ENCODE measurements around the gene NAT16. TPM values are rescaled to one million over a fixed set of nuclear protein-coding genes. Genes with fewer than 3 reads are reported as not detected.
"Not testable (repeated sequence)": the region's sequence is repeated elsewhere in the genome, so short reads cannot be mapped to it uniquely, and the experiment has no call there.

NAT16 gene
- total and polyA plus RNA-seq, 2 experiments from 2014 or later = 0.27 TPM; not detected in 1

DNA sequence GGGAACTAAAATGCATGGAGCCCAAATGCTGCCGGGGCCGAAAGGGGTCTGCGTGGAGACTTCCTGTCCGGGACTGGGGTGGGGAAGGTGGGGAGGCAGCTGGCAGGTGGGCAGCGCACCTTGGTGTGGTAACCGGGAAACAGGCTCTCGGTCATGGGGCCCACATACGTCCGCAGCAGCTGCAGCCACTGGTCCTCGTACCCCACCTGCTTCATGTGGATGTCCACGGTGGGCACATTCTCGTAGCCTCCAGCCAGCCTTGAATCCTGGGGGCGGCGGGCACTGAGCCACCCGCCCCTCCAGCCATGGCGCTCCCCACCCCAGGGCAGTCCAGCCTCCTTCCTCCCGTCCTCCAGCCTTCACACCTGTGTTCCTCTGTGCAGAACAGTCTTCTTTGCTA is 27.4 kb upstream of the NAT16 start:
- TF ChIP-seq, protein P1, sequence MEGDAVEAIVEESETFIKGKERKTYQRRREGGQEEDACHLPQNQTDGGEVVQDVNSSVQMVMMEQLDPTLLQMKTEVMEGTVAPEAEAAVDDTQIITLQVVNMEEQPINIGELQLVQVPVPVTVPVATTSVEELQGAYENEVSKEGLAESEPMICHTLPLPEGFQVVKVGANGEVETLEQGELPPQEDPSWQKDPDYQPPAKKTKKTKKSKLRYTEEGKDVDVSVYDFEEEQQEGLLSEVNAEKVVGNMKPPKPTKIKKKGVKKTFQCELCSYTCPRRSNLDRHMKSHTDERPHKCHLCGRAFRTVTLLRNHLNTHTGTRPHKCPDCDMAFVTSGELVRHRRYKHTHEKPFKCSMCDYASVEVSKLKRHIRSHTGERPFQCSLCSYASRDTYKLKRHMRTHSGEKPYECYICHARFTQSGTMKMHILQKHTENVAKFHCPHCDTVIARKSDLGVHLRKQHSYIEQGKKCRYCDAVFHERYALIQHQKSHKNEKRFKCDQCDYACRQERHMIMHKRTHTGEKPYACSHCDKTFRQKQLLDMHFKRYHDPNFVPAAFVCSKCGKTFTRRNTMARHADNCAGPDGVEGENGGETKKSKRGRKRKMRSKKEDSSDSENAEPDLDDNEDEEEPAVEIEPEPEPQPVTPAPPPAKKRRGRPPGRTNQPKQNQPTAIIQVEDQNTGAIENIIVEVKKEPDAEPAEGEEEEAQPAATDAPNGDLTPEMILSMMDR (IDR thresholded peaks at IDR 0.05; ENCODE audit: low read depth, low read length) = no peak
- Histone ChIP-seq H3K4me3 (no peak overlapping the region), H3K36me3 (peaks cover 8% of the 10 kb centered on the region), H3K27me3 (peaks cover 19% of the 10 kb centered on the region), H3K9me3 (ENCODE audit: low read depth) (no peaks in the 10 kb centered on the region), H3K4me1 (ENCODE audit: low read depth) (no peaks in the 10 kb centered on the region), H3K27ac (no peak overlapping the region)
- no peak for DNase-seq (ENCODE audit: low read depth in 1 of 2, low spot score in 1 of 2)

- Histone ChIP-seq H3K27ac (no peak overlapping the region), H3K36me3 (peaks cover 8% of the 10 kb centered on the region), H3K4me1 (ENCODE audit: low read depth) (no peaks in the 10 kb centered on the region), H3K27me3 (peaks cover 28% of the 10 kb centered on the region), H3K4me3 (no peak overlapping the region), H3K9me3 (ENCODE audit: low read depth) (no peaks in the 10 kb centered on the region)
- TF ChIP-seq, protein P1 (IDR thresholded peaks at IDR 0.05; ENCODE audit: low read depth, low read length) = no peak
- no peak for DNase-seq (ENCODE audit: low read depth in 1 of 2, low spot score in 1 of 2)
These were observed 26.6 kb upstream of the NAT16 start for GRCh38 chr7:101206665-101207042.

DNA sequence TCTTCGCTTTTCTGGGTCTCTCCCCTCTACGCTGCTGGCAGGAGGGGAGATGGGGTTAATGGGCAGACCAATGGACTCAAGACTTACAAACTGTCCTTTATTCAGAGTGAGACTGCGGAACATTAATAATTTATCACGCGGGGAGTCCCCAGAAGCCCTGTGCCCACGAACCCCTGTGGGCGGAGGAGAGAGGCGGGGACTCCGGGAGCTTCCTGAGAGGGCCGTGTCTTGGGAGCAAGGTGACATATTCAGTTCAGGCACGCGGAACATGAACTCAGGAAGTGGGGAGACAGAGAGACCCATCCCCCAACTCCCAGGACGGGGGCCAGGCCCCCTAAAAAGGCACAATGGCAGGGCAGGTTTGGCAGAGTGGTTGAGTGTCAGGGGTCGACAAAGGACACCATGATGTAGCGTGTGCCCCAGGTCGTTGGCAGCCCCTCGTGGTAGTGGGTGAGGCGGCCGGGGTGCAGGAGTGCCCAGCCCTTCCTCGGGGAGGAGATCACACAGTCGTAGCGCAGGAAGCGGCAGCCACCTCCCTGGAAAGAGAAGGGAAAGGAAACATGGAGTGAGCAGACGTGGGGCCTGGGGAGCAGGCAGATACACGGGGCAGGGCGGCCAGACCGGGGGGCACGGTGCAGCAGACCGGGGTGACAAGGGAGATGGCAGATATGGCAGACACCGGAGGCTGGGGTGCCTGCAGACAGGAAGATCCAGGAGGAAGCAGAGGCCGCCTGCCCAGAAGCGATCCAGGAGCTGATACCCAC is 26.0 kb upstream of the NAT16 start:
- Histone ChIP-seq H3K27me3 (peaks cover 33% of the 10 kb centered on the region), H3K4me3 (no peak overlapping the region), H3K9me3 (ENCODE audit: low read depth) (no peaks in the 10 kb centered on the region), H3K4me1 (ENCODE audit: low read depth) (no peaks in the 10 kb centered on the region), H3K36me3 (peaks cover 4% of the 10 kb centered on the region), H3K27ac (no peak overlapping the region)
- no peak for DNase-seq (ENCODE audit: low read depth in 1 of 2, low spot score in 1 of 2)
- TF ChIP-seq, protein P1 (IDR thresholded peaks at IDR 0.05; ENCODE audit: low read depth, low read length) = no peak

DNA sequence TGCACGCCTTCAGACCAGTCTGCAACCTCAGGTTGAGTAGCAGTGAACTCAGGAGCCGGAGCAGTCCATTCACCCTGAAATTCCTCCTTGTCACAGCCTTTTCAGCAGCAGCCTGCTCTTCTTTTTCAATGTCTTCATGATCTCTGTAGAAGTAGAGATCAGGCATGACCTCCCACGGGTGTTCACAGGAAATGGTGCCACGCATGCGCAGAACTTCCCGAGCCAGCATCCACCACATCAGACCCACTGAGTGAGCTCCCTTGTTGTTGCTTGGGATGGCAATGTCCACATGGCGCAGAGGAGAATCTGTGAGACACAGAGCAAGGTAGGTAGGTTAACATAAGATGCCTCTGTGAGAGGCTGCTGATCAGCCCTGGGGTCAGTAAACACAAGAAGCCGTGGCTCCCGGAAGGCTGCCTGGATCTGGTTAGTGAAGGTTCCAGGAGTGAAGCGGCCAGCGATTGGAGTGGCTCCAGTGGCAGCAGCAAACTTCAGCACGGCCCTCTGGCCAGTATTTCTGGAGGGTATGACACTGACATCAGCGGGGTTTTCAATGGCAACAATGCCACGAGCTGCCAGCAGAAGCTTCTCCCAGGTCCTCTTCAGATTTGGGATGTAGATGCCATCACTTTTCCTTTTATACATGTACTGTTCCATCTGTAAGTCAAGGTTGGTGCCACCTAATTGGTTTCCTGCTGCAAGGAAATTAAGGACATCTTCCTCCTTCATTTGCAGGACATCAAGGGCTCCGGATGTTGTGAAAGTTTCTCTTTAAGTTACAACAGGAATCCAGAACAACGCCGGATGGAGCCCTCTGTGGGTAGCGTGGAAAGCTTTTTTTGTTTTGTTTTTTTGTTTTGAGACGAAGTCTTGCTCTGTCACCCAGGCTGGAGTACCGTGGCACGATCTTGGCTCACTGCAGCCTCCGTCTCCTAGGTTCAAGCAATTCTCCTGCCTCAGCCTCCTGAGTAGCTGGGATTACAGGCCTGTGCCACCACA is 23.9 kb upstream of the NAT16 start:
- not testable (repeated sequence) for H3K4me1 ChIP-seq (ENCODE audit: low read depth); H3K36me3 ChIP-seq; H3K9me3 ChIP-seq (ENCODE audit: low read depth); H3K27ac ChIP-seq; H3K4me3 ChIP-seq
- TF ChIP-seq, protein P1 (IDR thresholded peaks at IDR 0.05; ENCODE audit: low read depth, low read length) = peak; percentile 8
- peaks cover 44% of the 10 kb centered on the region for H3K27me3 ChIP-seq
- peak in 1 of 2 donors; percentile 48 for DNase-seq (ENCODE audit: low read depth in 1 of 2, low spot score in 1 of 2)

DNA sequence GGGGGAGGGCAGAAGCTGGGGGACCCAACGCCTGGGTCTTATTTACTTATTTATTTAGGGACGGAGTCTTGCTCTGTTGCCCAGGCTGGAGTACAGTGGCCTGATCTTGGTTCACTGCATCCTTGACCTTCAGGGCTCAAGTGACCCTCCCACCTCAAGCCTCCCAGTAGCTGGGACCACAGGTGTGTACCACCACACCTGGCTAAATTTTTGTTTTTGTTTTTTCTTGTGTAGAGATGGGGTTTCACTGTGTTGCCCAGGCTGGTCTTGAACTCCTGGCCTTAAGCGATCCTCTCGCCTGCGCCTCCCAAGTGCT is 22.5 kb upstream of the NAT16 start:
- Histone ChIP-seq H3K4me1 (ENCODE audit: low read depth) (no peaks in the 10 kb centered on the region), H3K9me3 (ENCODE audit: low read depth) (no peaks in the 10 kb centered on the region), H3K36me3 (no peaks in the 10 kb centered on the region), H3K27ac (no peak overlapping the region), H3K27me3 (peaks cover 44% of the 10 kb centered on the region), H3K4me3 (no peak overlapping the region)
- DNase-seq (ENCODE audit: low read depth in 1 of 2, low spot score in 1 of 2) = no peak
- TF ChIP-seq, protein P1 (IDR thresholded peaks at IDR 0.05; ENCODE audit: low read depth, low read length) = no peak

Measured in cardiac muscle cell (in vitro differentiated cells and primary cell).